Neural cell (in vitro differentiated cells): ENCODE results near the gene FAM219A.

Experiments used
- EP300 ChIP-seq: fragments of 450-650 bp; conservative IDR thresholded peaks from 2 replicates; pipeline ENCODE4 v1.6.1; 2014; ENCODE audit warnings: antibody characterized with exemption, mild to moderate bottlenecking, moderate library complexity; ENCODE audit not compliant: poor library complexity, severe bottlenecking
- EZH2 ChIP-seq: fragments of 200-600, 300-800 bp; shearing (Covaris generic), sonication (generic); IDR thresholded peaks from 2 replicates; pipeline ENCODE4 v1.6.1; 2014; ENCODE audit warnings: antibody characterized with exemption, low read length, borderline replicate concordance, mild to moderate bottlenecking; ENCODE audit not compliant: insufficient read depth, poor library complexity, severe bottlenecking
- MXI1 ChIP-seq: fragments of 450-650 bp; conservative IDR thresholded peaks from 2 replicates; pipeline ENCODE4 v1.6.1; 2014; ENCODE audit warnings: antibody characterized with exemption, mild to moderate bottlenecking; ENCODE audit not compliant: poor library complexity, severe bottlenecking
- POLR2AphosphoS5 ChIP-seq: IDR thresholded peaks from 2 replicates; pipeline ENCODE4 v1.6.1; 2012
- SMC3 ChIP-seq: fragments of 450-650 bp; conservative IDR thresholded peaks from 2 replicates; pipeline ENCODE4 v1.6.1; 2014; ENCODE audit warnings: antibody characterized with exemption, mild to moderate bottlenecking, moderate library complexity; ENCODE audit not compliant: poor library complexity
- TF ChIP-seq, protein P1 (sequence below): fragments of 450-650 bp; IDR thresholded peaks from 2 replicates; pipeline ENCODE4 v1.5.1; 2014; ENCODE audit warnings: antibody characterized with exemption, mild to moderate bottlenecking, moderate library complexity; ENCODE audit not compliant: poor library complexity, severe bottlenecking
- TF ChIP-seq, protein P2 (sequence below): IDR thresholded peaks from 2 replicates; pipeline ENCODE4 v1.6.1; 2012; ENCODE audit warnings: borderline replicate concordance

DNA sequence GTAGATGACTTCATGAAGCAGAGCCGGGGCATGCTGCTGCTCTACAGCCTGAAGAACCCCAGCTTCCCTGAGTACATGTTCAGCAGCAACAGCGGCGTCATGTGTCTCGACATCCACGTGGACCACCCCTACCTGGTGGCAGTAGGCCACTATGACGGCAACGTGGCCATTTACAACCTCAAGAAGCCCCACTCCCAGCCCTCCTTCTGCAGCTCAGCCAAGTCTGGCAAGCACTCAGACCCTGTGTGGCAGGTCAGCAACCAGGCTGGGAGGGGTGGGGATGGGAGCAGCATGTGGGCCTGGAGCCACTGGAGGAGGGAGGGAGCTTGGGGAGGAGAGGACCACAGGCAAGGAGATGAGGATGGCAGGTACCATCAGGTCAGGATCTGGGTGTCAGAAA lies 48.3 kb upstream of the FAM219A start:
- TF ChIP-seq, protein P1, sequence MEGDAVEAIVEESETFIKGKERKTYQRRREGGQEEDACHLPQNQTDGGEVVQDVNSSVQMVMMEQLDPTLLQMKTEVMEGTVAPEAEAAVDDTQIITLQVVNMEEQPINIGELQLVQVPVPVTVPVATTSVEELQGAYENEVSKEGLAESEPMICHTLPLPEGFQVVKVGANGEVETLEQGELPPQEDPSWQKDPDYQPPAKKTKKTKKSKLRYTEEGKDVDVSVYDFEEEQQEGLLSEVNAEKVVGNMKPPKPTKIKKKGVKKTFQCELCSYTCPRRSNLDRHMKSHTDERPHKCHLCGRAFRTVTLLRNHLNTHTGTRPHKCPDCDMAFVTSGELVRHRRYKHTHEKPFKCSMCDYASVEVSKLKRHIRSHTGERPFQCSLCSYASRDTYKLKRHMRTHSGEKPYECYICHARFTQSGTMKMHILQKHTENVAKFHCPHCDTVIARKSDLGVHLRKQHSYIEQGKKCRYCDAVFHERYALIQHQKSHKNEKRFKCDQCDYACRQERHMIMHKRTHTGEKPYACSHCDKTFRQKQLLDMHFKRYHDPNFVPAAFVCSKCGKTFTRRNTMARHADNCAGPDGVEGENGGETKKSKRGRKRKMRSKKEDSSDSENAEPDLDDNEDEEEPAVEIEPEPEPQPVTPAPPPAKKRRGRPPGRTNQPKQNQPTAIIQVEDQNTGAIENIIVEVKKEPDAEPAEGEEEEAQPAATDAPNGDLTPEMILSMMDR, result no peak
- no peak for TF ChIP-seq EZH2
- TF ChIP-seq SMC3, result no peak
- TF ChIP-seq MXI1, result no peak
- no peak for TF ChIP-seq POLR2AphosphoS5
- TF ChIP-seq, protein P2, sequence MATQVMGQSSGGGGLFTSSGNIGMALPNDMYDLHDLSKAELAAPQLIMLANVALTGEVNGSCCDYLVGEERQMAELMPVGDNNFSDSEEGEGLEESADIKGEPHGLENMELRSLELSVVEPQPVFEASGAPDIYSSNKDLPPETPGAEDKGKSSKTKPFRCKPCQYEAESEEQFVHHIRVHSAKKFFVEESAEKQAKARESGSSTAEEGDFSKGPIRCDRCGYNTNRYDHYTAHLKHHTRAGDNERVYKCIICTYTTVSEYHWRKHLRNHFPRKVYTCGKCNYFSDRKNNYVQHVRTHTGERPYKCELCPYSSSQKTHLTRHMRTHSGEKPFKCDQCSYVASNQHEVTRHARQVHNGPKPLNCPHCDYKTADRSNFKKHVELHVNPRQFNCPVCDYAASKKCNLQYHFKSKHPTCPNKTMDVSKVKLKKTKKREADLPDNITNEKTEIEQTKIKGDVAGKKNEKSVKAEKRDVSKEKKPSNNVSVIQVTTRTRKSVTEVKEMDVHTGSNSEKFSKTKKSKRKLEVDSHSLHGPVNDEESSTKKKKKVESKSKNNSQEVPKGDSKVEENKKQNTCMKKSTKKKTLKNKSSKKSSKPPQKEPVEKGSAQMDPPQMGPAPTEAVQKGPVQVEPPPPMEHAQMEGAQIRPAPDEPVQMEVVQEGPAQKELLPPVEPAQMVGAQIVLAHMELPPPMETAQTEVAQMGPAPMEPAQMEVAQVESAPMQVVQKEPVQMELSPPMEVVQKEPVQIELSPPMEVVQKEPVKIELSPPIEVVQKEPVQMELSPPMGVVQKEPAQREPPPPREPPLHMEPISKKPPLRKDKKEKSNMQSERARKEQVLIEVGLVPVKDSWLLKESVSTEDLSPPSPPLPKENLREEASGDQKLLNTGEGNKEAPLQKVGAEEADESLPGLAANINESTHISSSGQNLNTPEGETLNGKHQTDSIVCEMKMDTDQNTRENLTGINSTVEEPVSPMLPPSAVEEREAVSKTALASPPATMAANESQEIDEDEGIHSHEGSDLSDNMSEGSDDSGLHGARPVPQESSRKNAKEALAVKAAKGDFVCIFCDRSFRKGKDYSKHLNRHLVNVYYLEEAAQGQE, result no peak
- no peak for TF ChIP-seq EP300
